VCaP (cell line): ENCODE measurements around the gene COPS9.

Source experiments
- H3K27ac ChIP-seq: fragments of 450-650 bp; 2 replicates; pipeline ENCODE4 v1.5.1; 2017
- TF ChIP-seq, protein P1 (sequence below): fragments of 450-650 bp; conservative IDR thresholded peaks from 2 replicates; pipeline ENCODE4 v1.5.1; 2017; ENCODE audit warnings: mild to moderate bottlenecking, moderate library complexity

Gene COPS9

DNA sequence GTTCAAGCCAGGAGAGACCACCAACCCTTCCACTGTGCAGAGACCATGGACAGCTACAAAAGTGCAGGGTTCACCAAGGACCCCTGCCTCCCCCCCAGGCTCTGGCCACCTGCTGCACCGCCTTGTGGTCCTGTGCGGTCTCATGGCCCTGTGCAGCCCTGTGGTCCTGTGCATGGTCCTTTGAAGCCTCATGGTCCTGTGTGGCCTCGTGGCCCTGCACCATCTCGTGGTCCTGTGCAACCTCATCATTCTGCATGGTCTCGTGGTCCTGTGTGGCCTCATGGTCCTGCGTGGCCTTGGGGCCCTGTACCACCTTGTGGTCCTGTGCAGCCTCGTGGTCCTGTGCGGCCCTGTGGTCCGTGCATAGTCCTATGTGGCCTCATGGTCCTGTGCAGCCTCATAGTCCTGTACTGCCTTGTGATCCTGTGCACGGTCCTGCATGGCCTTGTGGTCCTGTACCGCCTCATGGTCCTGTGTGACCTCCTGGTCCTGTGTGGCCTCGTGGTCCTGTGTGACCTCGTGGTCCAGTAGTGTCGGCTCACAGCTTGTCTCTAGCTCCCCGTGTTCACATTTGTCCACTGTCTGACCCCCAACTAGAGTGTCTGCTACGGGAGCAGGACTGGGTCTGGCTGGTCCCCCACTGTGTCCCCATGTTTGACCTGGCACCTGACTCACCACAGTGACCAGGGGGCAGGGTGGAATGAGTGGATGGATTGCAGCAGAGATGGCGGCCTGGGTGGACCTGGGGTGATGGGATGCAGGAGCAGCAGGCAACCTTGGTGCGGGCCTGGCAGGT lies 24.4 kb upstream of the COPS9 start:
- no peak overlapping the region for H3K27ac ChIP-seq
- TF ChIP-seq, protein P1, sequence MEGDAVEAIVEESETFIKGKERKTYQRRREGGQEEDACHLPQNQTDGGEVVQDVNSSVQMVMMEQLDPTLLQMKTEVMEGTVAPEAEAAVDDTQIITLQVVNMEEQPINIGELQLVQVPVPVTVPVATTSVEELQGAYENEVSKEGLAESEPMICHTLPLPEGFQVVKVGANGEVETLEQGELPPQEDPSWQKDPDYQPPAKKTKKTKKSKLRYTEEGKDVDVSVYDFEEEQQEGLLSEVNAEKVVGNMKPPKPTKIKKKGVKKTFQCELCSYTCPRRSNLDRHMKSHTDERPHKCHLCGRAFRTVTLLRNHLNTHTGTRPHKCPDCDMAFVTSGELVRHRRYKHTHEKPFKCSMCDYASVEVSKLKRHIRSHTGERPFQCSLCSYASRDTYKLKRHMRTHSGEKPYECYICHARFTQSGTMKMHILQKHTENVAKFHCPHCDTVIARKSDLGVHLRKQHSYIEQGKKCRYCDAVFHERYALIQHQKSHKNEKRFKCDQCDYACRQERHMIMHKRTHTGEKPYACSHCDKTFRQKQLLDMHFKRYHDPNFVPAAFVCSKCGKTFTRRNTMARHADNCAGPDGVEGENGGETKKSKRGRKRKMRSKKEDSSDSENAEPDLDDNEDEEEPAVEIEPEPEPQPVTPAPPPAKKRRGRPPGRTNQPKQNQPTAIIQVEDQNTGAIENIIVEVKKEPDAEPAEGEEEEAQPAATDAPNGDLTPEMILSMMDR: no peak

- H3K27ac ChIP-seq: no peak overlapping the region
- TF ChIP-seq, protein P1: no peak
Measured at GRCh38 chr2:240159251-240159839, 23.2 kb upstream of the COPS9 start.

- H3K27ac ChIP-seq: no peak overlapping the region
- TF ChIP-seq, protein P1: no peak
Measured at GRCh38 chr2:240157147-240157470, 21.0 kb upstream of the COPS9 start.

DNA sequence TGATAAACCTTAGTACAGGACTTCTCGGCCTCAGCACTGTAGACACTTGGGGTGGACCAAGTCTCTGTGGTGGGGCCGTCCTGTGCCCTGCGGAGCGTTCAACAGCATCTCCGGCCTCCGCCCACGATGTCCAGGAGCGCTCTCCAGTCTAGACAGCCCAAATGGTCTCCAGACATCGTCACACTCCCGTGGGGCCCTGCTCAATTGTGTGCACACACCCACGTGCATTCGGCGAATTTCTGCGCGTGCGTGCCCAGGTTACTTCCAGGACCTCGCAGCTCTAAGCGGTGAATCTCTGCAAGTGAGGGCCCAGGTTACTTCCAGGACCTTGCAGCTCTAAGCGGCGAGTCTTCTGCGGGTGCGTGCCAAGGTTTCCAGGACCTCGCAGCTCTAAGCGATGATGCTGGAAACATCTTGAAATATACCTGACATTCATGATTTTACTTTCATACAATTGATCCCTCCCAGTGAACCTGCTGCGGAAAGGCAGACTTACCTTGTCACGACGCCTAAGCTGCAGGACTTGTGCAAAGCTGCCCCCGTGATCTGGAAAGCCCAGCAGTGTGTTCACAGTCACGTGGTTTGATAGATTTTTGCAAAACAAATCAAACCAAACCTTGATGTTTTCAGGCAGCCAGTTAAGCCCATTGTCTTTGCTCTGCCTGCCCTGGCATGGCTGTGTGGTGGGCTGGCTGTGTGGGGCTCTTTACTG lies 20.5 kb upstream of the COPS9 start:
- TF ChIP-seq, protein P1: no peak
- H3K27ac ChIP-seq: no peak overlapping the region

- H3K27ac ChIP-seq: no peak overlapping the region
- TF ChIP-seq, protein P1: no peak
Measured at GRCh38 chr2:240155745-240156390, 19.8 kb upstream of the COPS9 start.

DNA sequence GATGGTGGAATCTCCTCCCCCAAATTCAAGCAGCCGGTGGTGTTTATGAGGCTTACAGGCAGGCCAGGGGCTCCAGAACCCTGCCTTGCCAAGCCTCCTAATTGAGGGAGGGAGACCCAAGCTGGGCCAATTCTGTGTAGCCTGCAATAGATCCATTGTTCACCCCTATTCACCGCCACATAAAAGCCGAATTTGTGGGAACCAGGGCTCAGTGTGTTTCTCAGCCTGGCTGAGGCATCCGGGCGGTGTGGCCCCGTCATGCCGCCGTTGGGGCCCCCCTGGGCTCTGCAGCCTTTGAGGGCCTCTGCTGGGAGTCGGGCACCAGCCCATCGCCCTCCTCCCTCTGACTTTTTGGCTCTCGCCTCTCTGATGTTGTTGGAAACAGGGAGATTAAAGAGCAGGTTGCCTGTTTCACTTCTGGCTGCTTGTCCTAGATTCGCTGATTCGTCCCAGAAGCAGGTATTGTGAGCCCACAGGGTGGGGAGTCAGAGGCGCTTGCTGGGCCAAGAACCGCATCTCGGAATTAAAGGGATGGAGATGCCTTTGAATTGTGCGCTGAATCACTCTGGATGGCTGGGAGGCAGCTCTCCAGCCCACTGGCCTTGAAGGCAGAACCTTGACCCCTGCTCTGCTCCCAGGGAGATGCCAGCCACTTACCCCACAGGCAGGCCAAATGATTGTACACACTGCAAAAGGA lies 19.1 kb upstream of the COPS9 start:
- TF ChIP-seq, protein P1: no peak

More for the DNA sequence above, 19.1 kb upstream of the COPS9 start:
- no peak overlapping the region for H3K27ac ChIP-seq
